Body of pancreas (tissue), 4 donors: Measurements from ENCODE around the gene TTLL1. TPM values are rescaled to one million over a fixed set of nuclear protein-coding genes. Genes with fewer than 3 reads are reported as not detected.
A peak's percentile ranks its signal among the peaks of the same experiment; 100 is the strongest.
"Not testable (repeated sequence)": the region's sequence is repeated elsewhere in the genome, so short reads cannot be mapped to it uniquely, and the experiment has no call there.

ENCODE experiments used
- ATAC-seq: fragments of 150-250 bp; one replicate; pipeline ENCODE4 v1.9.1; 2016
- DNase-seq, 4 donors: peaks; one replicate each; pipeline ENCODE4 v3.0.0-alpha.2; 2019
- H3K27ac ChIP-seq, 4 donors: fragments of 200-600 bp; sonication (generic); 1 replicate in 3 of 4; 2 replicates in 1 of 4; pipeline versions ENCODE4 v1.5.1 to v1.6.1; 2016 to 2019; ENCODE audit warnings: mild to moderate bottlenecking in 1 of 4, mixed read lengths in 1 of 4, moderate library complexity in 1 of 4
- H3K27me3 ChIP-seq, 2 donors: fragments of 200-600 bp; sonication (generic); one replicate each; pipeline ENCODE4 v1.6.0; 2016; ENCODE audit warnings: mild to moderate bottlenecking in 1 of 2
- H3K36me3 ChIP-seq, 2 donors: fragments of 200-600 bp; sonication (generic); replicated peaks in 1 of 2; 2 replicates each; pipeline ENCODE4 v1.5.1; 2016; ENCODE audit warnings: low read depth in 2 of 2; ENCODE audit not compliant: insufficient read depth in 1 of 2
- H3K4me1 ChIP-seq: fragments of 200-600 bp; sonication (generic); one replicate; pipeline ENCODE4 v1.6.0; 2016
- H3K4me3 ChIP-seq, 2 donors: fragments of 200-600 bp; sonication (generic); 1 replicate in 1 of 2; 2 replicates in 1 of 2; pipeline ENCODE4 v1.5.1; 2016 to 2019
- H3K9me3 ChIP-seq, 3 donors: fragments of 200-600 bp; sonication (generic); 1 replicate in 2 of 3; 2 replicates in 1 of 3; pipeline ENCODE4 v1.5.1; 2016
- POLR2A ChIP-seq, 3 donors: fragments of 450-650 bp; IDR thresholded peaks; one replicate each; pipeline ENCODE4 v1.6.1; 2016; ENCODE audit warnings: antibody characterized with exemption in 3 of 3, mild to moderate bottlenecking in 2 of 3
- whole genome bisulfite sequencing, 2 donors: methylation state at CpG; one replicate each; pipeline ENCODE4 v1.1.5; 2017; 5-methylcytosine and 5-hydroxymethylcytosine counted together
- intact Hi-C: fragments of 100-400 bp; cut with DNase I; formaldehyde crosslinking; loops from one replicate; pipeline ENCODE4 v1.15.1; 2023
- total RNA-seq, 2 donors: library from RNA; depleted of rRNA; stranded (reverse); fragments of >200 nt; gene quantifications; one replicate each; pipeline ENCODE4 v1.1.0, GENCODE V29; 2016
- TF ChIP-seq, protein P1 (sequence below), 7 experiments: fragments of 450-650 bp in 4 of 7; fragments of 200-600 bp in 3 of 7; sonication (generic) in 3 of 7; IDR thresholded peaks; one replicate each; pipeline ENCODE4 v1.5.1; 2016 to 2019; ENCODE audit warnings: antibody characterized with exemption in 7 of 7

The TTLL1 gene
- total RNA-seq, 2 donors from 2014 or later, result 2.0 to 7.0 TPM

- intact Hi-C loops, result no loop called here
- Histone ChIP-seq H3K4me3 (no peak overlapping the region), H3K4me1 (peaks cover 30% of the 10 kb centered on the region), H3K36me3 (no peaks in the 10 kb centered on the region), H3K27me3 (no peaks in the 10 kb centered on the region), H3K27ac (no peak overlapping the region), H3K9me3 (no peaks in the 10 kb centered on the region)
- TF ChIP-seq POLR2A (IDR thresholded peaks at IDR 0.05), result no peak
- ATAC-seq (no peak), DNase-seq (no peak)
- WGBS, 2 donors, result 56 to 60% methylated on average over 5 of the region's 5 CpGs
Observed at GRCh38 chr22:43109511-43109910, 20.3 kb upstream of the TTLL1 start.

GRCh38 chr22:43106302-43106701 is 17.1 kb upstream of the TTLL1 start:
- ATAC-seq, result no peak
- H3K4me3 ChIP-seq, result no peak overlapping the region
- no peaks in the 10 kb centered on the region for H3K9me3 ChIP-seq
- H3K27ac ChIP-seq, result no peak overlapping the region
- intact Hi-C loops, result no loop called here
- TF ChIP-seq POLR2A (IDR thresholded peaks at IDR 0.05), result no peak
- TF ChIP-seq, protein P1, sequence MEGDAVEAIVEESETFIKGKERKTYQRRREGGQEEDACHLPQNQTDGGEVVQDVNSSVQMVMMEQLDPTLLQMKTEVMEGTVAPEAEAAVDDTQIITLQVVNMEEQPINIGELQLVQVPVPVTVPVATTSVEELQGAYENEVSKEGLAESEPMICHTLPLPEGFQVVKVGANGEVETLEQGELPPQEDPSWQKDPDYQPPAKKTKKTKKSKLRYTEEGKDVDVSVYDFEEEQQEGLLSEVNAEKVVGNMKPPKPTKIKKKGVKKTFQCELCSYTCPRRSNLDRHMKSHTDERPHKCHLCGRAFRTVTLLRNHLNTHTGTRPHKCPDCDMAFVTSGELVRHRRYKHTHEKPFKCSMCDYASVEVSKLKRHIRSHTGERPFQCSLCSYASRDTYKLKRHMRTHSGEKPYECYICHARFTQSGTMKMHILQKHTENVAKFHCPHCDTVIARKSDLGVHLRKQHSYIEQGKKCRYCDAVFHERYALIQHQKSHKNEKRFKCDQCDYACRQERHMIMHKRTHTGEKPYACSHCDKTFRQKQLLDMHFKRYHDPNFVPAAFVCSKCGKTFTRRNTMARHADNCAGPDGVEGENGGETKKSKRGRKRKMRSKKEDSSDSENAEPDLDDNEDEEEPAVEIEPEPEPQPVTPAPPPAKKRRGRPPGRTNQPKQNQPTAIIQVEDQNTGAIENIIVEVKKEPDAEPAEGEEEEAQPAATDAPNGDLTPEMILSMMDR (IDR thresholded peaks at IDR 0.05), result no peak
- no peaks in the 10 kb centered on the region for H3K36me3 ChIP-seq
- H3K27me3 ChIP-seq, result no peaks in the 10 kb centered on the region
- no peak for DNase-seq
- 95 to 96% methylated on average over 8 of the region's 8 CpGs for WGBS, 2 donors
- peaks cover 13% of the 10 kb centered on the region for H3K4me1 ChIP-seq

- H3K27me3 ChIP-seq, H3K27ac ChIP-seq, H3K4me1 ChIP-seq, H3K4me3 ChIP-seq, intact Hi-C loops, ATAC-seq, H3K9me3 ChIP-seq, DNase-seq, H3K36me3 ChIP-seq: not testable (repeated sequence)
- WGBS, 2 donors, result 94 to 97% methylated on average over 3 of the region's 3 CpGs
Observed at GRCh38 chr22:43104950-43105349, 15.8 kb upstream of the TTLL1 start.

DNA sequence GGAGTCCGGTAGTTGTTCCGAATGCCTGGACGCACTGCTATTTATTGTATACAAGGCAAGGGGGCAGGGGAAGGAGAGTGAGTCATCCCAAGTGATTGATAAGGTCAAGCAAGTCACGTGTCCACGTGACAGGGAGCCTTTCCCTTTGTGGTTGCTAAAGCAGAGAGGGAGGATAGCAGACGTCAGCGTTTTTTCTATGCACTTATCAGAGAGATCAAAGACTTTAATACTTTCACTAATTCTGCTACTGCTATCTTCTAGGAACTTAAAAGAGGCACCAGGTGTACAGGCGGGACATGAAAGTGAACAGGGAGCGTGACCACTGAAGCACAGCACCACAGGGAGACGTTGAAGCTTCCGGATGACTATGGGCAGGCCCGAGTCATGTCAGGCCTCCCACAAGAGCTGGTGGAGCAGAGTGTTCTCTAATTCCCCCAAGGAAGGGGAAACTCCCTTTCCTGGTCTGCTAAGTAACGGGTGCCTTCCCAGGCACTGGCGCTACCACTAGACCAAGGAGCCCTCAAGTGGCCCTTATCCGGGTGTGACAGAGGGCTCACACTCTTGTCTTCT is 14.9 kb upstream of the TTLL1 start:
- WGBS, 2 donors, result 50 to 55% methylated on average over 12 to 15 of the region's 15 CpGs
- H3K4me1 ChIP-seq, H3K4me3 ChIP-seq, intact Hi-C loops, H3K27me3 ChIP-seq, H3K9me3 ChIP-seq, H3K36me3 ChIP-seq: not testable (repeated sequence)
- peak overlapping the region in 2 of 4 donors; percentile 44 to 46 for H3K27ac ChIP-seq
- ATAC-seq (peak; percentile 53), DNase-seq (peak; percentile 44 to 76 (median 61))

DNA sequence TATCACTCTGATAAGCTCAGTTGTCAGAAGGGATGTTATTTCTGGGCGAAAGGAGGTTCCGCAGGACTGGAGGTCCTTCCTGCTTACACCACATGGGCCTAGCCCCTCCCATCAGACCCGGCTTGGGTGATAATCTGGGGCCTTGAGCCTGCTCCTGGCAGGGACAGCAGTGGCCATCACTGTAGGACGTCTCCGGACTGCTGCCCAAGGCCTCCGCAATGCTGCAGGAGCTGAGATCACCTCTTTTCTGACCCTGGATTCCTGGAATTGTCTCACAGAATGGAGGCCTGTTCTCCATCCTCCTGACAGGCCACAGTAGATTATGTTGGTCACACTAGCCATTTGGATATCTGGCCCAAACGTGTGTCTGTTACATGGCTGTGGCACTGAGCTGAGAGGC is 12.1 kb upstream of the TTLL1 start:
- Histone ChIP-seq H3K27ac (no peak overlapping the region), H3K4me1 (no peaks in the 10 kb centered on the region), H3K4me3 (no peak overlapping the region), H3K9me3 (no peaks in the 10 kb centered on the region), H3K27me3 (no peaks in the 10 kb centered on the region), H3K36me3 (no peaks in the 10 kb centered on the region)
- TF ChIP-seq, protein P1 (IDR thresholded peaks at IDR 0.05), result no peak
- no peak for TF ChIP-seq POLR2A (IDR thresholded peaks at IDR 0.05)
- ATAC-seq (no peak), DNase-seq (no peak)
- intact Hi-C loops, result no loop called here
- WGBS, 2 donors, result 67 to 82% methylated on average over 4 to 7 of the region's 7 CpGs

- WGBS, 2 donors, result 66 to 72% methylated on average over 3 to 5 of the region's 5 CpGs
- no peaks in the 10 kb centered on the region for H3K27me3 ChIP-seq
- no peaks in the 10 kb centered on the region for H3K9me3 ChIP-seq
- intact Hi-C loops, result no loop called here
- H3K36me3 ChIP-seq, result no peaks in the 10 kb centered on the region
- H3K27ac ChIP-seq, result no peak overlapping the region
- ATAC-seq (no peak), DNase-seq (no peak)
- H3K4me1 ChIP-seq, result no peaks in the 10 kb centered on the region
- H3K4me3 ChIP-seq, result no peak overlapping the region
- TF ChIP-seq, protein P1 (IDR thresholded peaks at IDR 0.05), result no peak
- no peak for TF ChIP-seq POLR2A (IDR thresholded peaks at IDR 0.05)
Observed at GRCh38 chr22:43100225-43100624, 11.0 kb upstream of the TTLL1 start.
